HUES64 (cell line): Measurements from ENCODE around the gene SOCS1.

ENCODE experiments used
- H3K27ac ChIP-seq: 2 replicates; pipeline ENCODE4 v1.7.0; 2013; ENCODE audit warnings: low read depth, low read length, inconsistent platforms
- H3K27me3 ChIP-seq: 2 replicates; pipeline ENCODE4 v1.6.1; 2013; ENCODE audit warnings: mild to moderate bottlenecking, low read length; ENCODE audit not compliant: insufficient read depth
- H3K36me3 ChIP-seq: 2 replicates; pipeline ENCODE4 v1.6.1; 2013; ENCODE audit warnings: mild to moderate bottlenecking, low read length; ENCODE audit not compliant: insufficient read depth
- H3K4me1 ChIP-seq: 2 replicates; pipeline ENCODE4 v1.6.1; 2013; ENCODE audit warnings: mild to moderate bottlenecking, low read length, moderate library complexity; ENCODE audit not compliant: insufficient read depth
- H3K4me3 ChIP-seq: 2 replicates; pipeline ENCODE4 v1.5.1; 2013; ENCODE audit warnings: mild to moderate bottlenecking, low read length, moderate library complexity
- H3K9ac ChIP-seq: 2 replicates; pipeline ENCODE4 v1.6.1; 2013; ENCODE audit warnings: mild to moderate bottlenecking, low read depth, low read length
- H3K9me3 ChIP-seq: 2 replicates; pipeline ENCODE4 v1.6.1; 2013; ENCODE audit warnings: low read depth, low read length; ENCODE audit not compliant: insufficient read depth
- WGBS: fragments of 150-250, 120-280 bp; methylation state at CpG from one replicate; pipeline ENCODE4 v1.1.7; 2013; ENCODE audit warnings: missing lambda C conversion rate; 5-methylcytosine and 5-hydroxymethylcytosine counted together

The SOCS1 gene

GRCh38 chr16:11250786-11251524, 5.0 kb downstream of the SOCS1 start:
- peaks cover 6% of the 10 kb centered on the region; the same call in 1 of the 2 replicates for H3K27me3 ChIP-seq
- peaks cover 23% of the 10 kb centered on the region for H3K36me3 ChIP-seq
- 95% methylated on average over 8 of the region's 10 CpGs for WGBS
- no peak overlapping the region for H3K9ac ChIP-seq
- no peak overlapping the region for H3K4me3 ChIP-seq
- no peaks in the 10 kb centered on the region for H3K9me3 ChIP-seq
- no peak overlapping the region for H3K27ac ChIP-seq
- peaks cover 7% of the 10 kb centered on the region for H3K4me1 ChIP-seq

GRCh38 chr16:11250091-11250785, 5.8 kb downstream of the SOCS1 start:
- 79% methylated on average over 16 of the region's 16 CpGs for WGBS
- Histone ChIP-seq H3K4me1 (peaks cover 7% of the 10 kb centered on the region), H3K4me3 (no peak overlapping the region), H3K27me3 (peaks cover 4% of the 10 kb centered on the region; the same call in 1 of the 2 replicates), H3K27ac (no peak overlapping the region), H3K36me3 (peaks cover 23% of the 10 kb centered on the region), H3K9ac (no peak overlapping the region), H3K9me3 (no peaks in the 10 kb centered on the region)

GRCh38 chr16:11249233-11250061, 6.6 kb downstream of the SOCS1 start:
- no peak overlapping the region for H3K9ac ChIP-seq
- no peak overlapping the region for H3K4me3 ChIP-seq
- WGBS = 94% methylated on average over 63 of the region's 63 CpGs
- peaks cover 23% of the 10 kb centered on the region for H3K36me3 ChIP-seq
- no peaks in the 10 kb centered on the region for H3K9me3 ChIP-seq
- H3K4me1 ChIP-seq = peaks cover 7% of the 10 kb centered on the region
- no peak overlapping the region for H3K27ac ChIP-seq
- no peaks in the 10 kb centered on the region for H3K27me3 ChIP-seq

- Histone ChIP-seq H3K4me1 (no peaks in the 10 kb centered on the region; the same call in 1 of the 2 replicates), H3K4me3 (no peak overlapping the region), H3K9ac (no peak overlapping the region), H3K9me3 (no peaks in the 10 kb centered on the region), H3K27ac (no peak overlapping the region), H3K27me3 (no peaks in the 10 kb centered on the region), H3K36me3 (peaks cover 12% of the 10 kb centered on the region)
- 93% methylated on average over 8 of the region's 8 CpGs for WGBS
Measured at GRCh38 chr16:11248133-11248532, 7.9 kb downstream of the SOCS1 start.

GRCh38 chr16:11245988-11246387, 10.0 kb downstream of the SOCS1 start:
- H3K36me3 ChIP-seq = no peaks in the 10 kb centered on the region
- H3K27me3 ChIP-seq = no peaks in the 10 kb centered on the region
- no peak overlapping the region for H3K27ac ChIP-seq
- H3K9ac ChIP-seq = no peak overlapping the region
- no peaks in the 10 kb centered on the region for H3K4me1 ChIP-seq
- H3K4me3 ChIP-seq = no peak overlapping the region
- H3K9me3 ChIP-seq = no peaks in the 10 kb centered on the region

- H3K27me3 ChIP-seq = no peaks in the 10 kb centered on the region
- no peaks in the 10 kb centered on the region for H3K36me3 ChIP-seq
- H3K4me1 ChIP-seq = no peaks in the 10 kb centered on the region
- no peaks in the 10 kb centered on the region for H3K9me3 ChIP-seq
- no peak overlapping the region for H3K27ac ChIP-seq
- WGBS = 84% methylated on average over 5 of the region's 5 CpGs
- no peak overlapping the region for H3K4me3 ChIP-seq
- H3K9ac ChIP-seq = no peak overlapping the region
Measured at GRCh38 chr16:11245222-11245737, 10.7 kb downstream of the SOCS1 start.

GRCh38 chr16:11242658-11243057, 13.3 kb downstream of the SOCS1 start:
- Histone ChIP-seq H3K27ac (no peak overlapping the region), H3K27me3 (no peaks in the 10 kb centered on the region), H3K4me1 (no peaks in the 10 kb centered on the region), H3K9me3 (no peaks in the 10 kb centered on the region), H3K9ac (no peak overlapping the region), H3K4me3 (no peak overlapping the region), H3K36me3 (no peaks in the 10 kb centered on the region)
- WGBS = 88% methylated on average over 12 of the region's 12 CpGs

- Histone ChIP-seq H3K9ac (no peak overlapping the region), H3K27ac (no peak overlapping the region), H3K4me1 (no peaks in the 10 kb centered on the region), H3K9me3 (no peaks in the 10 kb centered on the region), H3K27me3 (no peaks in the 10 kb centered on the region), H3K36me3 (no peaks in the 10 kb centered on the region), H3K4me3 (no peak overlapping the region)
- whole genome bisulfite sequencing = 95% methylated on average over 4 of the region's 5 CpGs
Measured at GRCh38 chr16:11241480-11242204, 14.4 kb downstream of the SOCS1 start.

- Histone ChIP-seq H3K4me1 (no peaks in the 10 kb centered on the region), H3K27me3 (no peaks in the 10 kb centered on the region), H3K27ac (no peak overlapping the region), H3K9ac (no peak overlapping the region), H3K9me3 (no peaks in the 10 kb centered on the region), H3K36me3 (no peaks in the 10 kb centered on the region), H3K4me3 (no peak overlapping the region)
- 89% methylated on average over 10 of the region's 10 CpGs for WGBS
Measured at GRCh38 chr16:11240636-11241473, 15.1 kb downstream of the SOCS1 start.
